Measurements from ENCODE around the gene BEX2. TPM values are rescaled to one million over a fixed set of nuclear protein-coding genes. Genes with fewer than 3 reads are reported as not detected.

BEX2 gene
- total RNA-seq, 1 donor = 1.6 TPM

- DNase-seq (ENCODE audit: low read depth) = no peak
- TF ChIP-seq CTCF (IDR thresholded peaks at IDR 0.05; ENCODE audit: insufficient read depth, low read length) = no peak
- H3K4me3 ChIP-seq (ENCODE audit: low read depth, low read length) = no peak overlapping the region
These were observed 34.7 kb downstream of the BEX2 start for GRCh38 chrX:103275947-103276567.

- no peak overlapping the region for H3K4me3 ChIP-seq (ENCODE audit: low read depth, low read length)
- no peak for DNase-seq (ENCODE audit: low read depth)
- no peak for TF ChIP-seq CTCF (IDR thresholded peaks at IDR 0.05; ENCODE audit: insufficient read depth, low read length)
These were observed 36.5 kb downstream of the BEX2 start for GRCh38 chrX:103274284-103274683.

Small RNAs within 50 kb of the gene (small RNA-seq; reads per million reads assigned to genes)
- not detected for gene Z92846.1

Other genes with a start within 250 kb of the BEX2 start
- gene BEX1, start 246.8 kb downstream of the BEX2 start, total RNA-seq (ENCODE audit: low replicate concordance) = 0.36 TPM in 1 of 2 replicates, not detected in the other
- 1.6 TPM in 1 of 2 replicates, not detected in the other for gene NXF3, start 217.8 kb downstream of the BEX2 start, total RNA-seq (ENCODE audit: low replicate concordance)
- 7.9 and 15.6 TPM in 2 replicates for gene BEX4, start 95.9 kb downstream of the BEX2 start, total RNA-seq (ENCODE audit: low replicate concordance)
- 144 and 370 TPM in 2 replicates for gene TCEAL8, start 55.8 kb downstream of the BEX2 start, total RNA-seq (ENCODE audit: low replicate concordance)
- not detected in 2 replicates for gene TCEAL5, start 34.2 kb downstream of the BEX2 start, total RNA-seq (ENCODE audit: low replicate concordance)
- 52.5 and 86.3 TPM in 2 replicates for gene TCEAL7, start 19.2 kb upstream of the BEX2 start, total RNA-seq (ENCODE audit: low replicate concordance)
- 225 and 327 TPM in 2 replicates for gene TCEAL9, start 45.5 kb upstream of the BEX2 start, total RNA-seq (ENCODE audit: low replicate concordance)
- 222 and 678 TPM in 2 replicates for gene BEX3, start 65.5 kb upstream of the BEX2 start, total RNA-seq (ENCODE audit: low replicate concordance)
- gene RAB40A, start 208.5 kb upstream of the BEX2 start, total RNA-seq (ENCODE audit: low replicate concordance) = 0.27 and 0.57 TPM in 2 replicates